Stimulated activated CD8-positive, alpha-beta memory T cell treated with anti-CD3 and anti-CD28 coated beads, Interleukin-4, amount 100 ng/mL, for 48 hours (primary cell): Measurements from ENCODE around the gene GLYATL1.

Source experiments
- DNase-seq: peaks from one replicate; pipeline ENCODE4 v3.0.0-alpha.2; 2020

Gene GLYATL1

GRCh38 chr11:58939277-58939676, at the start of gene GLYATL1:
Gene GLYATL1, plus strand, starts transcription at chr11:58939488. Its CDS starts 7,600 bp downstream, at chr11:58947088.
- DNase-seq = no peak

- DNase-seq = no peak
These were observed 45.4 kb upstream of the GLYATL1 start for GRCh38 chr11:58893899-58894298.

- DNase-seq = no peak
These were observed 41.2 kb upstream of the GLYATL1 start for GRCh38 chr11:58898106-58898505.

GRCh38 chr11:58900479-58901420, 38.5 kb upstream of the GLYATL1 start:
- peak; percentile 78 for DNase-seq

- DNase-seq = no peak
These were observed 36.4 kb upstream of the GLYATL1 start for GRCh38 chr11:58902881-58903280.

- DNase-seq = no peak
These were observed 34.1 kb upstream of the GLYATL1 start for GRCh38 chr11:58905011-58905720.

GRCh38 chr11:58905721-58906547, 33.4 kb upstream of the GLYATL1 start:
- no peak for DNase-seq

GRCh38 chr11:58907780-58908179, 31.5 kb upstream of the GLYATL1 start:
- DNase-seq = no peak

- no peak for DNase-seq
These were observed 27.2 kb upstream of the GLYATL1 start for GRCh38 chr11:58912124-58912523.

- DNase-seq = no peak
These were observed 25.6 kb upstream of the GLYATL1 start for GRCh38 chr11:58913685-58914084.

GRCh38 chr11:58914821-58915543, 24.3 kb upstream of the GLYATL1 start:
- no peak for DNase-seq

- DNase-seq = no peak
These were observed 22.7 kb upstream of the GLYATL1 start for GRCh38 chr11:58916637-58917036.

- no peak for DNase-seq
These were observed 22.0 kb upstream of the GLYATL1 start for GRCh38 chr11:58917159-58917783.

GRCh38 chr11:58919561-58919960, 19.7 kb upstream of the GLYATL1 start:
- DNase-seq = no peak

GRCh38 chr11:58919980-58920379, 19.3 kb upstream of the GLYATL1 start:
- DNase-seq = no peak

- no peak for DNase-seq
These were observed 17.4 kb upstream of the GLYATL1 start for GRCh38 chr11:58921778-58922390.

- DNase-seq = no peak
These were observed 16.8 kb upstream of the GLYATL1 start for GRCh38 chr11:58922479-58922878.

- DNase-seq = no peak
These were observed 15.9 kb upstream of the GLYATL1 start for GRCh38 chr11:58923300-58923788.

GRCh38 chr11:58924230-58924629, 15.1 kb upstream of the GLYATL1 start:
- DNase-seq = no peak

- no peak for DNase-seq
These were observed 13.0 kb upstream of the GLYATL1 start for GRCh38 chr11:58926251-58926650.

- no peak for DNase-seq
These were observed 12.6 kb upstream of the GLYATL1 start for GRCh38 chr11:58926695-58927094.
